Activated naive CD8-positive, alpha-beta T cell treated with anti-CD3 and anti-CD28 coated beads, Interleukin-2, amount 10 ng/mL, durations not matched to agents 7 days and 5 days (primary cell): ENCODE data around the gene ZNF789. TPM values are rescaled to one million over a fixed set of nuclear protein-coding genes. Genes with fewer than 3 reads are reported as not detected.
"Not testable (repeated sequence)": the region's sequence is repeated elsewhere in the genome, so short reads cannot be mapped to it uniquely, and the experiment has no call there.

Experiments
- ATAC-seq: fragments of 150-1000 bp; cut with Tn5 transposase; one replicate; pipeline ENCODE4 v1.10.0; 2021; ENCODE audit warnings: low read depth, moderate library complexity
- POLR2A ChIA-PET: fragments of 350-600 bp; sonication (Branson Sonifier 250); formaldehyde crosslinking; loops from one replicate; lab custom pipeline; 2021; ENCODE audit warnings: antibody characterized with exemption; lab: Charles Lee
- DNase-seq: peaks from one replicate; pipeline ENCODE4 v3.0.0; 2021
- H3K27ac Mint-ChIP-seq: one replicate; pipeline ENCODE4 v1.8.0; 2022; ENCODE audit warnings: mild to moderate bottlenecking, mixed read lengths
- H3K27me3 Mint-ChIP-seq: one replicate; pipeline ENCODE4 v1.8.0; 2022; ENCODE audit warnings: mild to moderate bottlenecking, moderate library complexity, mixed read lengths
- H3K36me3 Mint-ChIP-seq: one replicate; pipeline ENCODE4 v1.8.0; 2021; ENCODE audit warnings: mild to moderate bottlenecking, mixed read lengths
- H3K4me1 Mint-ChIP-seq: one replicate; pipeline ENCODE4 v1.8.0; 2021; ENCODE audit warnings: mixed read lengths
- H3K4me3 Mint-ChIP-seq: one replicate; pipeline ENCODE4 v1.8.0; 2022; ENCODE audit warnings: mild to moderate bottlenecking, moderate library complexity, mixed read lengths
- H3K9me3 Mint-ChIP-seq: one replicate; pipeline ENCODE4 v1.8.0; 2021; ENCODE audit warnings: mixed read lengths
- total RNA-seq, 2 experiments: library from RNA; stranded (reverse); gene quantifications; one replicate each; pipeline ENCODE4 v1.2.3, GENCODE V29; 2021

Gene ZNF789
- total RNA-seq, 2 experiments from 2014 or later = 26.0 to 26.4 TPM

DNA sequence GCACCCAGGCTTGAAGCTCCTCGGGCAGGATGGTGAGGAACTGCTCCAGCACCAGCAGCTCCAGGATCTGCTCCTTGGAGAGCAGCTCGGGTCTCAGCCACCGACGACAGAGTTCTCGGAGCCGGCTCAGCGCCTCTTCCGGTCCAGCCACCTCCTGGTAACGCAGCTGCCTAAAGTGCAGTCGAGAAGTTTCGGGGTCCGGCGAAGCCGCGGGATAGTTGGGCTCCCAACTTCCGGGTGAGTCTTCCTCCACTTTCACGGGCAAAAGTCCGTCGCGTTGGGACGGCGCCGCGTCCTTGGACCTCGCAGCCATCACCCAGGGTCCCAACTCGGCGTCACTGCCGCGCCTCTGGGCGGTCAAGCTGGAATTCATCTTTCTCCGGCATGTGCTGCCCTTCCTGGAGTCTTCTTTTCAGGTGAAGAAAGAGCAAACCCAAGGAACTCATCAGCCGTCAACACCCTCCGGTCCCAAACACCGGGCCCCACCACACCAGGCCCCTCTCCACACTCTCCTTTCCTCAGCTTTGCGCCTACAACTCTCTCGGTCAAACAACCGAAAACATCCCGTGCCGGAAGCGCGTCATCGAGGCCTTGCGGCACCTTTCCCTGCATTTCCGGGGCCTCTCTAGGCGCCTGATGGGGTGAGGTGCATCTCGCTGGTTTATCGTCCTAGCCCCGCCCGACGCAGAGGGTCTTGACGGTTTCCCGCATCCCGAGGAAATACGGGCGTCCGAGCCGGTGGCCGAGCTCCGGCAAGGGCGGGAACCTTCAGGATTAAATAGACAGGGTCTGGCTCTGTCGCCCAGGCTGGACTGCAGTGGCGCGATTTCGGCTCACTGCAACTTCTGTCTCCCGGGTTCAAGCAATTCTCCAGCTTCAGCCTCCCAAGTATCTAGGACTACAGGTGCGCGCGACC lies 27.3 kb downstream of the ZNF789 start, which contains the start of gene ZNF394:
Gene ZNF394 (minus strand): TSS at position 561 of the 916 bp plus-strand sequence. CDS start 188 bp downstream, at position 373.
- peaks cover 36% of the 10 kb centered on the region for H3K36me3 Mint-ChIP-seq
- H3K27me3 Mint-ChIP-seq = no peaks in the 10 kb centered on the region
- peaks cover 18% of the 10 kb centered on the region for H3K4me1 Mint-ChIP-seq
- H3K27ac Mint-ChIP-seq = peak within 1 kb of the TSS; percentile 99
- POLR2A ChIA-PET = interaction anchor here (0.5 to 4.5 kb wide), 18 partner anchors 15 to 649 kb away, joined by 3 to 50 read pairs (median 5); partner anchors contain the start of genes ARPC1B, ATP5MF, BUD31 and CPSF4
- H3K4me3 Mint-ChIP-seq = peak within 1 kb of the TSS; percentile 94
- ATAC-seq (peak; percentile 44), DNase-seq (peak; percentile 88)
- peaks cover 2% of the 10 kb centered on the region for H3K9me3 Mint-ChIP-seq

DNA sequence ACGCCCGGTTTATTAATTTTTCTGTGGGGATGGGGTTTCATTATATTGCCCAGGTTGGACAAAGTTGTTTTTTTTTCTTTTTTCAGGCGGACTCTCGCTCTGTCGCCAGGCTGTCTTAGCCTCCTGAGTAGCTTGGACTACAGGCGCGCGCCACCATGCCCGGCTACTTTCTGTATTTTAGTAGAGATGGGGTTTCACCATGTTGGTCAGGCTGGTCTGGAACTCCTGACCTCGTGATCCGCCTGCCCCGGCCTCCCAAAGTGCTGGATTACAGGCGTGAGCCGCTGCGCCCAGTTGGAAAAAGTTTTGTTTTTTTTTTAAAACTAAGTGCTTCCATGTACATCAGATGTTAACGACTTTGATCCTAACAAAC lies 27.9 kb downstream of the ZNF789 start:
- Mint-ChIP-seq H3K4me3 (peak overlapping the region; percentile 94), H3K4me1 (peaks cover 20% of the 10 kb centered on the region), H3K27ac (peak overlapping the region; percentile 99), H3K36me3 (peaks cover 30% of the 10 kb centered on the region), H3K9me3 (peaks cover 2% of the 10 kb centered on the region), H3K27me3 (no peaks in the 10 kb centered on the region)
- ATAC-seq (no peak), DNase-seq (peak; percentile 34)
- POLR2A ChIA-PET = interaction anchor here (0.5 to 4.5 kb wide), 14 partner anchors 11 to 419 kb away, joined by 3 to 50 read pairs (median 8); partner anchors contain the start of genes ARPC1B, ATP5MF, BUD31 and CPSF4

DNA sequence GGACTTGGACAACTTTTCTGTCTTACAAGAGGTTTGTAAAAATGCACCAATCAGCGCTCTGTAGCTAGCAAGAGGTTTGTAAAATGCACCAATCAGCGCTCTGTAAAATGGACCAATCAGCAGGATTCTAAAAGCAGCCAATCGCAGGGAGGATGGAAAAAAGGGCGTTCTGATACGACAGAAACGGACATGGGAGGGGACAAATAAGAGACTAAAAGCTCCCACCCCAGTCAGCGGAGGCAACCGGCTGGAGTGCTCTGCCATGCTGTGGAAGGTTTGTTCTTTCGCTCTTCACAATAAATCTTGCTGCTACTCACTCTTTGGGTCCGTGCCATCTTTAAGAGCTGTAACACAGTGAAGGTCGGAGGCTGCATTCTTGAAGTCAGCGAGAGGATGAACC lies 28.5 kb downstream of the ZNF789 start:
- Mint-ChIP-seq H3K27ac (peak overlapping the region; percentile 99), H3K4me3 (peak overlapping the region; percentile 94)

DNA sequence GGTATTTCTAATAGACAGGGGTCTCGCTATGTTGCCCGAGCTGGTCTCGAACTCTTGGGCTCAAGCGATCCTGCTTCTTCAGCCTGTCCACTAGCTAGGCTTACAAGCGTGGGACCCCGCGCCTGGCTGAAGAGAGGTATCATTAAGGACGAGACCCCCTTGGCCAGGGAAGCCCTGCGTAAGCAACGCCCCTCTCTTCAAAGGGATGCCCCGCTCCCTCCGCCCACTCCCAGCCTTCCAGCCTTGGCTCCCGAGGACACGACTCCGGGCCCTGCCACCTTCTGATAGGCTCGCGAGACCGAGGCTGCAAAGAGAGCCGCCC lies 31.6 kb downstream of the ZNF789 start:
- no peak for ATAC-seq
- POLR2A ChIA-PET = interaction anchor here (0.6 to 3.2 kb wide), 15 partner anchors 11 to 121 kb away, joined by 3 to 40 read pairs (median 6); partner anchors contain the start of genes ATP5MF, BUD31, CPSF4 and FAM200A
- H3K36me3 Mint-ChIP-seq = peaks cover 12% of the 10 kb centered on the region

More for the DNA sequence above, 28.5 kb downstream of the ZNF789 start:
- H3K27me3 Mint-ChIP-seq, H3K9me3 Mint-ChIP-seq, ATAC-seq, DNase-seq: not testable (repeated sequence)
- POLR2A ChIA-PET = interaction anchor here (0.5 to 4.5 kb wide), 9 partner anchors 12 to 494 kb away, joined by 3 to 50 read pairs (median 10); partner anchors contain the start of genes ARPC1B, BUD31, CPSF4 and FAM200A
- Mint-ChIP-seq H3K4me1 (peaks cover 26% of the 10 kb centered on the region), H3K36me3 (peaks cover 23% of the 10 kb centered on the region)

DNA sequence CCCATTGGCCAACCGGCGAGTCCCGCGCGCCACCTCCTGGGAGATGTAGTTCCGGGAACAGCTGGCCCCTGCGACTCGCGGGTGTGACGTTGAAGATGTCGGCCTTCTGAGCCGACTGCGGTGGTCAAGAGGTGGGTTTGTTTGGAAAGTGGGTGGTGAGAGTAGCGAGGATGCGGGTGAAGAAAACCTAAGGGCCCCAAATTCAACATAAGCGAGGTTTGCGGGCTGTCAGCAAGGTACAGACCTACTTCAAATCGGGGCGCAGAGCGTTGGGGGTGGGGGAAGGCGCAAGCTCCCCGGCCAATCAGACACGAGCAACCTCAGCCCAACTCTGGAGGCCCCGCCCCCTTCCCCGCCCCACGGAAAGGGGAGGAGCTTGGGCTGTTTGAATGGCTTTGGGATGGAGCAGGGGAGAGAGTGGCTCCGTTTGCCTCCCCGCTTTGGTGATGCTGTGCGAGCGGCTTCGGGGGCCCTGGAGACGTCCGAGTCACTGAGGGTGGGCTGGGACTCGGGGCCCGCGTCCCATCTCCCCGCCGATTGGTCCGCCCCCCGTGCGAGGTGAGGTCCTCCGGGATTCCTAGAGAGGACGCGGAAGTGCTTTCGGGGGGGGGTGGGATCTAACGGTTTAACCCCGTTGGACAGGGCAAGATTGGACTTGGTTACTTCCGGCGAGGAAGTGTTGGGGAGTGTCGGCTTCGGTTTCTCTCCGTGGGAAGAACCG lies 32.1 kb downstream of the ZNF789 start, which contains the start of gene ZKSCAN5:
Gene ZKSCAN5 (plus strand): TSS at position 60 of the 721 bp plus-strand sequence. CDS start 1,383 bp downstream, outside the sequence.
- DNase-seq = peak; percentile 96
- H3K9me3 Mint-ChIP-seq = no peaks in the 10 kb centered on the region
- POLR2A ChIA-PET = interaction anchor here (0.5 to 3.2 kb wide), 16 partner anchors 12 to 1577 kb away, joined by 3 to 40 read pairs (median 6); partner anchors contain the start of genes ATP5MF, BUD31, CPSF4 and FAM200A
- H3K4me3 Mint-ChIP-seq = peak within 1 kb of the TSS; percentile 99
- peak within 1 kb of the TSS; percentile 99 for H3K27ac Mint-ChIP-seq
- ATAC-seq = peak; percentile 78
- H3K4me1 Mint-ChIP-seq = peaks cover 21% of the 10 kb centered on the region
- peaks cover 15% of the 10 kb centered on the region for H3K36me3 Mint-ChIP-seq
- H3K27me3 Mint-ChIP-seq = no peaks in the 10 kb centered on the region

More for the DNA sequence above, 31.6 kb downstream of the ZNF789 start:
- no peak for DNase-seq
- no peaks in the 10 kb centered on the region for H3K27me3 Mint-ChIP-seq
- peaks cover 21% of the 10 kb centered on the region for H3K4me1 Mint-ChIP-seq
- H3K9me3 Mint-ChIP-seq = no peaks in the 10 kb centered on the region
- H3K4me3 Mint-ChIP-seq = peak overlapping the region; percentile 99
- peak overlapping the region; percentile 99 for H3K27ac Mint-ChIP-seq

DNA sequence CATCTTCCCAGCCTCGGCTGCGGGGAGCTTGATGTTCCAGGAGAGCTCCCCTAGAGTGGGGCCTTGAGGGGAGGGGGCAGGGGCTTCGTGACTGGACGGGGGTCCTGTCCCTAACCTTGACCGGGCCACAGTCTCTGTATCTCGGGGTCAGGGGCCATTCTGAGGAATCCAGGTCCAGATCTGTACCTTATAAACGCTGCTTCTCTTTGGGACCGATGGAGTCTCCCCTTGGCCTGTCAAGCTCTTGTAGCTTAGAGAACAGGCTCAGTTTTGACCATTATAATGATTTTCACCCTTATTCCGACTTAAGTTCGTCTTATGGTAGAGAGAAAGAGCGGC lies 32.6 kb downstream of the ZNF789 start:
- Mint-ChIP-seq H3K9me3 (no peaks in the 10 kb centered on the region), H3K4me3 (peak overlapping the region; percentile 99), H3K27ac (peak overlapping the region; percentile 99), H3K4me1 (peaks cover 21% of the 10 kb centered on the region), H3K36me3 (peaks cover 15% of the 10 kb centered on the region), H3K27me3 (no peaks in the 10 kb centered on the region)
- POLR2A ChIA-PET = interaction anchor here (0.5 to 3.2 kb wide), 12 partner anchors 12 to 331 kb away, joined by 3 to 40 read pairs (median 7); partner anchors contain the start of genes BUD31, CPSF4, PDAP1 and PTCD1
- ATAC-seq = no peak
- no peak for DNase-seq

DNA sequence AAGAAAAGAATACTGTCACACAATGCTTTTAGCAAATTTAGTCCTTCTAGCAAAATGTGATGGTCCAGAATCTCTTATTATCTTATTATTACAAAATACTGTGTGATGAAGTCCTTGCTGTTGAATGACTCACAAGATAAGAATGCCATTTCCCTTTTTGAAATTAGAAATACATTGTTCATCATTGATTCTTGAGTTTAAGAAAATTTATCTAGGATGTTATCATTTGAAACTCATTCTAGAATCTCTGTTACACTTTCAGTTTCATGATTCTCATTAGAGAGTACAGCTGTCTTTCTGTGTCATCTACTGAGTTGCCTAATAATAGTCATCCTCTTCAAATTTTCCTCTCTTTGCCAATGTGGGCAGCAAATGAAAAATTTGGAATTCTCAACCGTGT lies 41.4 kb downstream of the ZNF789 start:
- no peak for DNase-seq
- Mint-ChIP-seq H3K36me3 (peaks cover 35% of the 10 kb centered on the region), H3K27ac (no peak overlapping the region), H3K27me3 (no peaks in the 10 kb centered on the region), H3K4me3 (no peak overlapping the region), H3K4me1 (peaks cover 10% of the 10 kb centered on the region), H3K9me3 (no peaks in the 10 kb centered on the region)
- POLR2A ChIA-PET = interaction anchor here (1.2 kb wide), 1 partner anchor 14 kb away, joined by 3 read pairs; the partner anchor contains the start of gene ZNF394
- ATAC-seq = no peak

DNA sequence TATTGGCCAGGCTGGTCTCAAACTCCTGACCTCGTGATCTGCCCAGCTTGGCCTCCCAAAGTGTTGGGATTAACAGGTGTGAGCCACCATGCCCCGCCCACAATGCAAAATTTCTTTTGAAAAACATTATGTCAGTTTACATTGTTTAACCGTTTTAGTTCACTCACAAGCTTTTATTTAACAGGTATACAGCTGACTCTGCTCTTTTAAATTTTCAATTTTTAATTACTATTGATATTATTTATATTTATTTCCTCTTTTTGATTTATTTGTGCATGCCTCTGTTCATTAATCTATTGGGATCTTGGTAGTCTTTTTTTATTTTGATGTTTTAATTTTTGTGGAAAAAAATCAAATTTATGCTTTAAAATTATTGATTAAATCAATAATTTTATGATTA lies 48.7 kb downstream of the ZNF789 start:
- H3K4me3 Mint-ChIP-seq = no peak overlapping the region
- H3K9me3 Mint-ChIP-seq = no peaks in the 10 kb centered on the region
- DNase-seq = no peak
- no peak for ATAC-seq
- H3K4me1 Mint-ChIP-seq = no peaks in the 10 kb centered on the region
- no peaks in the 10 kb centered on the region for H3K27me3 Mint-ChIP-seq
- no peak overlapping the region for H3K27ac Mint-ChIP-seq
- H3K36me3 Mint-ChIP-seq = peaks cover 40% of the 10 kb centered on the region
- POLR2A ChIA-PET = interaction anchor here (1.4 kb wide), 1 partner anchor 17 kb away, joined by 5 read pairs; the partner anchor contains the start of gene ZKSCAN5

DNA sequence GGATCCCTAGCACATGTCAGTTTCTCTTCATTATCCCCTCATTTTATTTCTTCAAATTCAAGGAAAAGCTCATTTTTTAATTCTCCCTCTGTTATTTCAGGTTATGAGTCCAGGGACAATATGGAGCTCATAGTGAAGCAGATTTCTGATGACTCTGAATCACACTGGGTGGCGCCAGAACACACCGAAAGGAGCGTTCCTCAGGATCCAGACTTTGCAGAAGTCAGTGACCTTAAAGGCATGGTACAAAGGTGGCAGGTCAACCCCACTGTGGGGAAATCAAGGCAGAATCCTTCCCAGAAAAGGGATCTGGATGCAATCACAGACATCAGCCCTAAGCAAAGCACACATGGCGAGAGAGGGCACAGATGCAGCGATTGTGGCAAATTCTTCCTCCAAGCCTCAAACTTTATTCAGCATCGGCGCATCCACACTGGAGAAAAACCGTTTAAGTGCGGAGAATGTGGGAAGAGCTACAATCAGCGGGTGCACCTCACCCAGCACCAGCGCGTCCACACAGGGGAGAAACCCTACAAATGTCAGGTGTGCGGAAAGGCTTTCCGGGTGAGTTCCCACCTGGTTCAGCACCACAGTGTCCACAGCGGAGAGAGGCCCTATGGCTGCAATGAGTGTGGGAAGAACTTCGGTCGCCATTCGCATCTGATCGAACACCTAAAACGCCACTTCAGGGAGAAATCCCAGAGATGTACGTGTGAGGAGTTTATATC lies 53.2 kb downstream of the ZNF789 start:
- Mint-ChIP-seq H3K27ac (peak overlapping the region; percentile 14), H3K36me3 (peaks cover 62% of the 10 kb centered on the region)

DNA sequence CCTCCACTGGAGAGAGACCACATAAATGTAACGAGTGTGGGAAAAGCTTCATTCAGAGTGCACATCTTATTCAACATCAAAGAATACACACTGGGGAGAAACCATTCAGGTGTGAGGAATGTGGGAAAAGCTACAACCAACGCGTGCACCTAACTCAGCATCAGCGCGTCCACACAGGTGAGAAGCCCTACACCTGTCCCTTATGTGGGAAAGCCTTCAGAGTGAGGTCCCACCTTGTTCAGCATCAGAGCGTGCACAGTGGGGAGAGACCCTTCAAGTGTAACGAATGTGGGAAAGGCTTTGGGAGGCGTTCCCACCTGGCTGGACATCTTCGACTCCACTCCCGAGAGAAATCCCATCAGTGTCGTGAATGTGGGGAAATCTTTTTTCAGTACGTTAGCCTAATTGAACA lies 58.7 kb downstream of the ZNF789 start:
- no peak overlapping the region for H3K27ac Mint-ChIP-seq
- H3K27me3 Mint-ChIP-seq = no peaks in the 10 kb centered on the region
- no peak overlapping the region for H3K4me3 Mint-ChIP-seq
- POLR2A ChIA-PET = interaction anchor here (0.6 kb wide), 1 partner anchor 9 kb away, joined by 3 read pairs; no protein-coding TSS in a partner anchor
- H3K9me3 Mint-ChIP-seq = peaks cover 42% of the 10 kb centered on the region
- no peaks in the 10 kb centered on the region for H3K4me1 Mint-ChIP-seq
- DNase-seq (no peak), ATAC-seq (no peak)
- peaks cover 76% of the 10 kb centered on the region for H3K36me3 Mint-ChIP-seq

More for the DNA sequence above, 53.2 kb downstream of the ZNF789 start:
- DNase-seq (no peak), ATAC-seq (peak; percentile 52)
- Mint-ChIP-seq H3K27me3 (no peaks in the 10 kb centered on the region), H3K4me1 (no peaks in the 10 kb centered on the region), H3K9me3 (peaks cover 16% of the 10 kb centered on the region), H3K4me3 (no peak overlapping the region)
- POLR2A ChIA-PET = interaction anchor here (0.6 to 1.4 kb wide), 3 partner anchors 14 to 32 kb away, joined by 3 to 4 read pairs (median 3); partner anchors contain the start of gene ZNF655

DNA sequence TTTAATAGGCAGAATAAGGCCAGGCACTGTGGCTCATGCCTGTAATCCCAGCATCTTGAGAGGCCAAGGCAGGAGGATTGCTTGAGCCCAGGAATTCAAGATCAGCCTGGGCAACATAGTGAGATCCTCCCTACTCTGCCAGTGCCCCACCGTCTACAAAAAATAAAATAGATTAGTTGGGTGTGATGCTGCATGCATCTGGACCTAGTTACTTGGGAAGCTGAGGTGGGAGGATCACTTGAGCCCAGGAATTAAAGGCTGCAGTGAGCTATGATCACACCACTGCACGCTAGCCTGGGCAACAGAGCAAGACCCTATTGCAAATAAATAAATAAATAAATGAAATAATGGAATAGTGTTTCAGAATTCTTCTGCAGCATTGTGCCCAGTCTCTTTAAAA lies 63.0 kb downstream of the ZNF789 start:
- H3K27ac Mint-ChIP-seq = no peak overlapping the region
- POLR2A ChIA-PET = no interaction called here
- no peaks in the 10 kb centered on the region for H3K4me1 Mint-ChIP-seq
- DNase-seq = no peak
- H3K36me3 Mint-ChIP-seq = peaks cover 40% of the 10 kb centered on the region
- no peaks in the 10 kb centered on the region for H3K27me3 Mint-ChIP-seq
- peaks cover 39% of the 10 kb centered on the region for H3K9me3 Mint-ChIP-seq
- ATAC-seq = no peak
- no peak overlapping the region for H3K4me3 Mint-ChIP-seq
